Activated naive CD8-positive, alpha-beta T cell (primary cell): ENCODE results near the gene TMC3.

ENCODE experiments used
- H3K27ac Mint-ChIP-seq: one replicate; pipeline ENCODE4 v1.8.0; 2021; ENCODE audit warnings: mixed read lengths
- H3K27me3 Mint-ChIP-seq: one replicate; pipeline ENCODE4 v1.8.0; 2021; ENCODE audit warnings: mixed read lengths
- H3K36me3 Mint-ChIP-seq: one replicate; pipeline ENCODE4 v1.8.0; 2021; ENCODE audit warnings: mixed read lengths
- H3K4me1 Mint-ChIP-seq: one replicate; pipeline ENCODE4 v1.8.0; 2021; ENCODE audit warnings: low read depth, mixed read lengths
- H3K4me3 Mint-ChIP-seq: one replicate; pipeline ENCODE4 v1.8.0; 2021; ENCODE audit warnings: mild to moderate bottlenecking, mixed read lengths
- H3K9me3 Mint-ChIP-seq: one replicate; pipeline ENCODE4 v1.8.0; 2021; ENCODE audit warnings: low read depth, mixed read lengths

Gene TMC3

GRCh38 chr15:81398456-81398855 is 24.4 kb upstream of the TMC3 start:
- Mint-ChIP-seq H3K27ac (no peak overlapping the region), H3K4me1 (peaks cover 4% of the 10 kb centered on the region), H3K4me3 (no peak overlapping the region), H3K27me3 (no peaks in the 10 kb centered on the region), H3K9me3 (no peaks in the 10 kb centered on the region), H3K36me3 (no peaks in the 10 kb centered on the region)

- no peak overlapping the region for H3K27ac Mint-ChIP-seq
- no peaks in the 10 kb centered on the region for H3K27me3 Mint-ChIP-seq
- H3K4me3 Mint-ChIP-seq: no peak overlapping the region
- no peaks in the 10 kb centered on the region for H3K36me3 Mint-ChIP-seq
- no peaks in the 10 kb centered on the region for H3K9me3 Mint-ChIP-seq
- no peaks in the 10 kb centered on the region for H3K4me1 Mint-ChIP-seq
These were observed 20.6 kb upstream of the TMC3 start for GRCh38 chr15:81394603-81395002.

GRCh38 chr15:81391657-81392056 is 17.6 kb upstream of the TMC3 start:
- H3K27me3 Mint-ChIP-seq: no peaks in the 10 kb centered on the region
- H3K36me3 Mint-ChIP-seq: no peaks in the 10 kb centered on the region
- H3K4me3 Mint-ChIP-seq: no peak overlapping the region
- H3K4me1 Mint-ChIP-seq: no peaks in the 10 kb centered on the region
- no peak overlapping the region for H3K27ac Mint-ChIP-seq
- H3K9me3 Mint-ChIP-seq: no peaks in the 10 kb centered on the region

DNA sequence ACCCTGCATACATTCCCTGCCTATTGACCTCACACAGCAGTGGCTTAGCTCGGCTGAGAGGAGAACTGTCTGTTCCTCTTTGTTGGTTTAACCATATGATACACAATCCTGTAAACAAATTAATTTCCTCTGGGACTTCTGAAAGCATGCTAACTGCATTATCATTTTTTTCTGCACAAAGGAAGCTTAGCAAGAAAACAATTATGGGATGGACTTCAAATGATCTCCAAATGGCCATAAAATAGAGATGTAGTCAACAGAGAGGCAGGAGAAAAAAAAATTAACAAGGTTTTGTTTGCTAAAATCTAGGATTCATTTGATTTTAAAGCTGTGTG is 14.4 kb upstream of the TMC3 start:
- H3K27me3 Mint-ChIP-seq: no peaks in the 10 kb centered on the region
- H3K4me3 Mint-ChIP-seq: no peak overlapping the region

DNA sequence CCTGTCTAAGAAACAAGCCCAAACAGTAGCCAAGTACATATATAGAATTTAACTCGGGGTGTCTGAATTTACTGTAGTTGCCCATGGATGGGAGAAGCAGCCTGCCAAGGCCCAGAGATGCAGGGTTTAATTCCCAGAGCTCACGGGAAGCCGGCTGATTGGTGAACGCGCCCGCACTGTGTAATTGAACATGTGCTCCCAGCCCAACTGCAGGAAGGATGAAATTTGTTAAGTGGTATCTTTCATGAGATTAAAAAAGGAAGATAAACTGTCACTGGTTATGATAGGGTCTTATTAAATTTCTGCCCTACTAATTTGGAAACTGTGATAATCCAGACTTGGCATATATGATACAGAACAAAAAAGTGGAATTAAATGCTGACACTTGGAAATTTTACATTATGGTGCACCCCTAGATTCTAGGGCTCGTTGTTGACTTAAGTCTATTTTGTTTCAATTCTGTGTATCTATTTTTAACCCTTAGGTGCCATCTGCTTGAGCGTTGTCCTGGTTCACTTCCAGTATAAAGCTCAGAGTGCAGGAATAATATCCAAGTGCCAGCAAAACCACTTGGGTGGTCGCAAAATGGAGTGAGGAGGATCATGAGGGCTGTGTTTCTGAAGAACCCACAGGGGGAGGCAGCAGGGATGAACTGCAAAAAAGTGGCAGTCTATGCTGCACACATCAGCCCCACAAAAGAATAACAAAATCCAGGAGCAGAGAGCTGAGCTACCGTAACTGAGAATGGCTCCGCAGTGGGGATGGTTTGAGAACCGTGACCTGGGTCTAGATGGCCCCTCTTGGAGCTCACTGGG is 13.8 kb upstream of the TMC3 start:
- H3K4me1 Mint-ChIP-seq: peaks cover 4% of the 10 kb centered on the region
- no peak overlapping the region for H3K4me3 Mint-ChIP-seq
- no peaks in the 10 kb centered on the region for H3K27me3 Mint-ChIP-seq
- peaks cover 4% of the 10 kb centered on the region for H3K9me3 Mint-ChIP-seq
- no peak overlapping the region for H3K27ac Mint-ChIP-seq
- H3K36me3 Mint-ChIP-seq: peaks cover 18% of the 10 kb centered on the region

More for the DNA sequence above, 14.4 kb upstream of the TMC3 start:
- Mint-ChIP-seq H3K9me3 (peaks cover 4% of the 10 kb centered on the region), H3K27ac (no peak overlapping the region), H3K4me1 (peaks cover 4% of the 10 kb centered on the region), H3K36me3 (peaks cover 16% of the 10 kb centered on the region)

- Mint-ChIP-seq H3K9me3 (peaks cover 4% of the 10 kb centered on the region), H3K4me1 (peaks cover 4% of the 10 kb centered on the region), H3K27ac (no peak overlapping the region), H3K27me3 (no peaks in the 10 kb centered on the region), H3K4me3 (no peak overlapping the region), H3K36me3 (peaks cover 22% of the 10 kb centered on the region)
These were observed 12.9 kb upstream of the TMC3 start for GRCh38 chr15:81386947-81387346.

DNA sequence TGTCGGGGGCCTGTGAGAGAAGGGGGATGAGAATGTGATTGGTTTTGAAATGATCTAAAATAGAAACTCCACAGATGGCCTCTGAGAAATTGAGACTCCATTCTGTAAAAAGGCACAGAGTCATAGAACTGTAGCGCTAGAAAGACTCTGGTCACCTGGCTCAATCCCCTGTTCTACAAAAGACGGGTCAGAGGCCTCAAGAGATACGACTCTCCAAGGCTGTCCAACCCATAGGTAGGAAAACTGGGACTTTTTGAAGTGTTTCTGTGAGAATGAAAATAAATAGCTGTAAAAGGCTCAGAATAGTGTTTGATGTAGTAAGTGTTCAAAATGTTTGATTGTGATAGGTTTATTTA is 11.7 kb upstream of the TMC3 start:
- Mint-ChIP-seq H3K27ac (no peak overlapping the region), H3K36me3 (peaks cover 25% of the 10 kb centered on the region), H3K4me3 (no peak overlapping the region), H3K4me1 (peaks cover 4% of the 10 kb centered on the region), H3K9me3 (peaks cover 4% of the 10 kb centered on the region), H3K27me3 (no peaks in the 10 kb centered on the region)

GRCh38 chr15:81384891-81385720 is 11.1 kb upstream of the TMC3 start:
- Mint-ChIP-seq H3K27ac (no peak overlapping the region), H3K27me3 (no peaks in the 10 kb centered on the region), H3K9me3 (peaks cover 4% of the 10 kb centered on the region), H3K36me3 (peaks cover 28% of the 10 kb centered on the region), H3K4me1 (peaks cover 8% of the 10 kb centered on the region), H3K4me3 (no peak overlapping the region)

DNA sequence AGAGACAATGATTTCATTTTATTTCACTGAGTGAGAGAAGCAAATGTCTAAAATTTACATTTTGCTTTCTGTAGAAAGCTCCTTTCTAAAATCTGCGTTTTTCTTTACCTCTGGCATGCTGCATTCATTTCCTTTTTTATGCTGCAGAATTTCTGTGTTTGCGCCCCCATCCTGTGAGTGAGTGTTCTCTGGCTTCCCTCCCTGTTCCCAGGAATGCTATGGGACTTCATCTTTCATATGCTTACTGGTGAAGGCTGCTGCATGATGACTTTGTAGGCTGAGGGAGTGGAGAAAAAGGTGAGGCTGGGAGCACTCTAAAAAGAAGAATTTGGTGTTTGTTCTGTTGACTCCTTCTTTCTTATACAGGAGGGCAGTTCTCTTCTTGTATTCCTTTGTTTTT is 7.7 kb upstream of the TMC3 start:
- Mint-ChIP-seq H3K4me1 (peaks cover 8% of the 10 kb centered on the region), H3K4me3 (no peak overlapping the region), H3K9me3 (peaks cover 4% of the 10 kb centered on the region), H3K27me3 (no peaks in the 10 kb centered on the region), H3K27ac (no peak overlapping the region), H3K36me3 (peaks cover 30% of the 10 kb centered on the region)

- no peaks in the 10 kb centered on the region for H3K27me3 Mint-ChIP-seq
- no peak overlapping the region for H3K27ac Mint-ChIP-seq
These were observed 6.7 kb upstream of the TMC3 start for GRCh38 chr15:81380668-81381067.

GRCh38 chr15:81380203-81380602 is 6.2 kb upstream of the TMC3 start:
- Mint-ChIP-seq H3K36me3 (peaks cover 24% of the 10 kb centered on the region), H3K27me3 (no peaks in the 10 kb centered on the region), H3K9me3 (peaks cover 4% of the 10 kb centered on the region)

More at GRCh38 chr15:81380668-81381067, 6.7 kb upstream of the TMC3 start:
- Mint-ChIP-seq H3K9me3 (peaks cover 4% of the 10 kb centered on the region), H3K36me3 (peaks cover 25% of the 10 kb centered on the region), H3K4me1 (peaks cover 8% of the 10 kb centered on the region), H3K4me3 (no peak overlapping the region)

DNA sequence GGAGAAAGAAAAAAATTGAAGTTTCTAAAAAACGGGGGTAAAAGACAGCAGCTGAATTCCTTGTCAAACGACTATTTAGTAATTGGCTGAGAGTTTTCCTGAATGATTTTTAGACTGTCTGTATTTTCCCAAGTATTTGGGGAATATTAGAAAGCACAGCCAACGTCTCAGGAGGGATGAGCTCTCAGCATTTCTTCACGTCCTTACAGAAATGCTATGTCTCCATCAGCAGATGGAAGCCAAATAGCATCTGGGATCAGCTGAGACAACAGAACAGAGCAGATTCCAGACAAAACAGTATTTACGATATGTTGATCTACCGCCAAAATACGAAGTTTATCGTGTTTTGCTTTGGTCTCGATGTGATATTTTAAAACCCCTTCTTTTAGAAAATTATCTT is 5.3 kb upstream of the TMC3 start:
- H3K9me3 Mint-ChIP-seq: peaks cover 4% of the 10 kb centered on the region
- peaks cover 18% of the 10 kb centered on the region for H3K36me3 Mint-ChIP-seq
- no peak overlapping the region for H3K4me3 Mint-ChIP-seq
- no peaks in the 10 kb centered on the region for H3K27me3 Mint-ChIP-seq
- peaks cover 4% of the 10 kb centered on the region for H3K4me1 Mint-ChIP-seq
- no peak overlapping the region for H3K27ac Mint-ChIP-seq

More at GRCh38 chr15:81380203-81380602, 6.2 kb upstream of the TMC3 start:
- Mint-ChIP-seq H3K27ac (no peak overlapping the region), H3K4me3 (no peak overlapping the region), H3K4me1 (peaks cover 8% of the 10 kb centered on the region)

DNA sequence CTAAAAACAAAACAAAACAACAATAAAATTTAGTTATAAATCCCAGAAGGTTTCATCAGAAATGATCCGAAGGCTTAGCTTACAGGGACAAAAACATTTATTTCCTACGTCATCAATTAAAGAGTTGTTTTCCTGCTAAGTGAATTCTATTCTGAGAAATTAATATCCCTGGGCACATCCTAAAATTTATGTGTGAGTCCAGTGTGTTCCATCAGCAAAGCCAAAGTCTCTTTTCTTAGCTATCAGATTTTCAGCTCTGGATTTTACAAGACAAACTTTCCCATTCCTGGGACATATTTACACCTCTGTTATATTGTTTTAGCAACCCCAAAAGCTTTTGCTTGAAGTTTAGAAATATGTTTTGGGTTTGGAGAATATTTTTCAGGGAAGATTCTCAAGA is 4.4 kb upstream of the TMC3 start:
- Mint-ChIP-seq H3K4me3 (no peak overlapping the region), H3K4me1 (peaks cover 4% of the 10 kb centered on the region), H3K27me3 (no peaks in the 10 kb centered on the region), H3K36me3 (peaks cover 16% of the 10 kb centered on the region), H3K27ac (no peak overlapping the region), H3K9me3 (no peaks in the 10 kb centered on the region)

GRCh38 chr15:81377871-81378270 is 3.9 kb upstream of the TMC3 start:
- Mint-ChIP-seq H3K27ac (no peak overlapping the region), H3K9me3 (no peaks in the 10 kb centered on the region)

DNA sequence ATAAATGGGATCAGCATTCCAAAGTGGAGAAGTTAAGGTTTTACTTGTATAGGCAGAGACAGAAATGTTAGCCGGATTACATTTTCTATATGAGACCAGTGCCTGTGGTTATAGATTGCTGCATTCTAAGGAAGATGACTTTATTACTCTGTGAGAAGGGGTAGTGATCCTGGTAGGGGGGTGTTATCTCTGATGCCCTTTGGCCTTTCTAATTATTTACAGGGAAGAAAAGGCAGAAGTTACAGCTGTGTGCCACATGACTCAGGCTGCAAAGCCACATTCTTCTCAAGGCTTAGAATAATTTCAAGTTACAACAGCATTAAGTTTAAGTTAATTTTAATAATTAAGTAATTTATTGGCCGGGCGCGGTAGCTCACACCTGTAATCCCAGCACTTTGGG is 2.2 kb upstream of the TMC3 start:
- peaks cover 4% of the 10 kb centered on the region for H3K4me1 Mint-ChIP-seq
- no peak overlapping the region for H3K4me3 Mint-ChIP-seq
- H3K36me3 Mint-ChIP-seq: peaks cover 10% of the 10 kb centered on the region
- no peaks in the 10 kb centered on the region for H3K9me3 Mint-ChIP-seq
- H3K27ac Mint-ChIP-seq: no peak overlapping the region
- H3K27me3 Mint-ChIP-seq: no peaks in the 10 kb centered on the region

More at GRCh38 chr15:81377871-81378270, 3.9 kb upstream of the TMC3 start:
- H3K4me1 Mint-ChIP-seq: peaks cover 4% of the 10 kb centered on the region
- peaks cover 14% of the 10 kb centered on the region for H3K36me3 Mint-ChIP-seq
- no peak overlapping the region for H3K4me3 Mint-ChIP-seq
- no peaks in the 10 kb centered on the region for H3K27me3 Mint-ChIP-seq
